H1 (cell line): ENCODE measurements around the gene ALG2. TPM values are rescaled to one million over a fixed set of nuclear protein-coding genes. Genes with fewer than 3 reads are reported as not detected.

ENCODE experiments used
- CBX8 ChIP-seq: fragments of 300-800, 300-1000 bp; sonication (generic); IDR thresholded peaks from 2 replicates; pipeline ENCODE4 v1.7.1; 2016; ENCODE audit warnings: low read depth, low read length, borderline replicate concordance
- CHD2 ChIP-seq: IDR thresholded peaks from 2 replicates; pipeline ENCODE4 v1.6.1; 2012; ENCODE audit warnings: low read length, improper control_type of control experiment
- SIN3A ChIP-seq, 2 experiments: IDR thresholded peaks in 1 of 2; conservative IDR thresholded peaks in 1 of 2; 2 replicates each; pipeline ENCODE4 v1.6.1; 2011 to 2012; ENCODE audit warnings: low read length in 2 of 2, improper control_type of control experiment in 1 of 2, low read depth in 1 of 2, mild to moderate bottlenecking in 1 of 2
- SP4 ChIP-seq: IDR thresholded peaks from 2 replicates; pipeline ENCODE4 v1.6.1; 2012; ENCODE audit warnings: low read length, inconsistent platforms
- TEAD4 ChIP-seq: IDR thresholded peaks from 2 replicates; pipeline ENCODE4 v1.6.1; 2012; ENCODE audit warnings: low read depth, low read length, inconsistent platforms, mixed read lengths
- polyA plus RNA-seq, 7 experiments: library from polyadenylated mRNA; depleted of rRNA in 3 of 7; stranded (reverse) in 5 of 7; unstranded in 2 of 7; fragments of >200 nt in 5 of 7; fragments of 200-250 nt in 2 of 7; gene quantifications; 1 replicate in 5 of 7; 2 replicates in 1 of 7; 4 replicates in 1 of 7; pipeline versions ENCODE4 v1.2.1 to v1.2.3, GENCODE V29; 2011 to 2013; ENCODE audit warnings: missing spikeins in 2 of 7, mixed read lengths in 2 of 7
- total RNA-seq: library from RNA; stranded (reverse); fragmentation: NEBNext Ultra II Directional; extraction: Animal tissue kit (Norgen Biotek cat#: 25700); gene quantifications from 2 replicates; pipeline ENCODE4 v1.2.1, GENCODE V29; 2021
- TF ChIP-seq, protein P1 (sequence below): fragments of 300-600 bp; sonication (generic); IDR thresholded peaks from 2 replicates; pipeline ENCODE4 v1.7.1; 2012; ENCODE audit warnings: low read length, moderate library complexity, mild to moderate bottlenecking, inconsistent platforms; ENCODE audit not compliant: insufficient replicate concordance

Gene ALG2
- total and polyA plus RNA-seq, 2 of the 8 experiments (the other 6 are each of a cell fraction or from before 2014, with no cell fraction given) = 27.1 to 30.7 TPM

DNA sequence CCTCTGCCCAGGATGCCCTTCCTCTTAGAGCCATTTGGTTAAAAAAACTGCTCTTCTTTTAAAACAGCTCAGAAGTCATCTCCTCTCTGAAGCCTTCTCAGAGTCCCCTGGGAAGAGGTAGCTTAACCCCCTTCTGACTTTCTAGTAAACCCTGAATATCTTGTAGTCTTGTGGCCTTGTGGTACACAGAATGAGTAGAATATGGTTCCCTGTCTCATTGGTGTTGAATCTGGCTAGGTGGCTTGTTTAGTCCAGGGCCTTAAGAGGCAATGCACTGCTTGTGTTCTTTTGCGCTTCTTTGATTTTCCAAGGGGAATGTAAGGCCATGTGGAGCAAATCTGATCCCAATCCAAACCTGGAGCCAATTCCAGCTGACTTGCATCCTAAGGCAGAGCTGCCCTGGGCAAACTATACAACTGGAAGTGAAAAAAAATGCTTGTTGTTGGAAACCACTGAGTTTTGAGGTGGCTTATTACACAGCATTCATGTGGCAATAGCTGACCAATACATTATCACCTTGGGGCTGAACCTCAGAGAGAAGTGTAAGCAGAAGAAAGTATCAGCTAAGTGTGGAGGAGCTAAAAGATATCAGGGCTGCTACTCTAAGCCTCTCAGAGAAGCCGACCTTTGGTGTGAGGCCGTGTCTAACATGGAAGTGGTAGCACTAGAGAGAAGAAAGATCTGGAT is 31.0 kb downstream of the ALG2 start (continued):
- TF ChIP-seq, protein P1, sequence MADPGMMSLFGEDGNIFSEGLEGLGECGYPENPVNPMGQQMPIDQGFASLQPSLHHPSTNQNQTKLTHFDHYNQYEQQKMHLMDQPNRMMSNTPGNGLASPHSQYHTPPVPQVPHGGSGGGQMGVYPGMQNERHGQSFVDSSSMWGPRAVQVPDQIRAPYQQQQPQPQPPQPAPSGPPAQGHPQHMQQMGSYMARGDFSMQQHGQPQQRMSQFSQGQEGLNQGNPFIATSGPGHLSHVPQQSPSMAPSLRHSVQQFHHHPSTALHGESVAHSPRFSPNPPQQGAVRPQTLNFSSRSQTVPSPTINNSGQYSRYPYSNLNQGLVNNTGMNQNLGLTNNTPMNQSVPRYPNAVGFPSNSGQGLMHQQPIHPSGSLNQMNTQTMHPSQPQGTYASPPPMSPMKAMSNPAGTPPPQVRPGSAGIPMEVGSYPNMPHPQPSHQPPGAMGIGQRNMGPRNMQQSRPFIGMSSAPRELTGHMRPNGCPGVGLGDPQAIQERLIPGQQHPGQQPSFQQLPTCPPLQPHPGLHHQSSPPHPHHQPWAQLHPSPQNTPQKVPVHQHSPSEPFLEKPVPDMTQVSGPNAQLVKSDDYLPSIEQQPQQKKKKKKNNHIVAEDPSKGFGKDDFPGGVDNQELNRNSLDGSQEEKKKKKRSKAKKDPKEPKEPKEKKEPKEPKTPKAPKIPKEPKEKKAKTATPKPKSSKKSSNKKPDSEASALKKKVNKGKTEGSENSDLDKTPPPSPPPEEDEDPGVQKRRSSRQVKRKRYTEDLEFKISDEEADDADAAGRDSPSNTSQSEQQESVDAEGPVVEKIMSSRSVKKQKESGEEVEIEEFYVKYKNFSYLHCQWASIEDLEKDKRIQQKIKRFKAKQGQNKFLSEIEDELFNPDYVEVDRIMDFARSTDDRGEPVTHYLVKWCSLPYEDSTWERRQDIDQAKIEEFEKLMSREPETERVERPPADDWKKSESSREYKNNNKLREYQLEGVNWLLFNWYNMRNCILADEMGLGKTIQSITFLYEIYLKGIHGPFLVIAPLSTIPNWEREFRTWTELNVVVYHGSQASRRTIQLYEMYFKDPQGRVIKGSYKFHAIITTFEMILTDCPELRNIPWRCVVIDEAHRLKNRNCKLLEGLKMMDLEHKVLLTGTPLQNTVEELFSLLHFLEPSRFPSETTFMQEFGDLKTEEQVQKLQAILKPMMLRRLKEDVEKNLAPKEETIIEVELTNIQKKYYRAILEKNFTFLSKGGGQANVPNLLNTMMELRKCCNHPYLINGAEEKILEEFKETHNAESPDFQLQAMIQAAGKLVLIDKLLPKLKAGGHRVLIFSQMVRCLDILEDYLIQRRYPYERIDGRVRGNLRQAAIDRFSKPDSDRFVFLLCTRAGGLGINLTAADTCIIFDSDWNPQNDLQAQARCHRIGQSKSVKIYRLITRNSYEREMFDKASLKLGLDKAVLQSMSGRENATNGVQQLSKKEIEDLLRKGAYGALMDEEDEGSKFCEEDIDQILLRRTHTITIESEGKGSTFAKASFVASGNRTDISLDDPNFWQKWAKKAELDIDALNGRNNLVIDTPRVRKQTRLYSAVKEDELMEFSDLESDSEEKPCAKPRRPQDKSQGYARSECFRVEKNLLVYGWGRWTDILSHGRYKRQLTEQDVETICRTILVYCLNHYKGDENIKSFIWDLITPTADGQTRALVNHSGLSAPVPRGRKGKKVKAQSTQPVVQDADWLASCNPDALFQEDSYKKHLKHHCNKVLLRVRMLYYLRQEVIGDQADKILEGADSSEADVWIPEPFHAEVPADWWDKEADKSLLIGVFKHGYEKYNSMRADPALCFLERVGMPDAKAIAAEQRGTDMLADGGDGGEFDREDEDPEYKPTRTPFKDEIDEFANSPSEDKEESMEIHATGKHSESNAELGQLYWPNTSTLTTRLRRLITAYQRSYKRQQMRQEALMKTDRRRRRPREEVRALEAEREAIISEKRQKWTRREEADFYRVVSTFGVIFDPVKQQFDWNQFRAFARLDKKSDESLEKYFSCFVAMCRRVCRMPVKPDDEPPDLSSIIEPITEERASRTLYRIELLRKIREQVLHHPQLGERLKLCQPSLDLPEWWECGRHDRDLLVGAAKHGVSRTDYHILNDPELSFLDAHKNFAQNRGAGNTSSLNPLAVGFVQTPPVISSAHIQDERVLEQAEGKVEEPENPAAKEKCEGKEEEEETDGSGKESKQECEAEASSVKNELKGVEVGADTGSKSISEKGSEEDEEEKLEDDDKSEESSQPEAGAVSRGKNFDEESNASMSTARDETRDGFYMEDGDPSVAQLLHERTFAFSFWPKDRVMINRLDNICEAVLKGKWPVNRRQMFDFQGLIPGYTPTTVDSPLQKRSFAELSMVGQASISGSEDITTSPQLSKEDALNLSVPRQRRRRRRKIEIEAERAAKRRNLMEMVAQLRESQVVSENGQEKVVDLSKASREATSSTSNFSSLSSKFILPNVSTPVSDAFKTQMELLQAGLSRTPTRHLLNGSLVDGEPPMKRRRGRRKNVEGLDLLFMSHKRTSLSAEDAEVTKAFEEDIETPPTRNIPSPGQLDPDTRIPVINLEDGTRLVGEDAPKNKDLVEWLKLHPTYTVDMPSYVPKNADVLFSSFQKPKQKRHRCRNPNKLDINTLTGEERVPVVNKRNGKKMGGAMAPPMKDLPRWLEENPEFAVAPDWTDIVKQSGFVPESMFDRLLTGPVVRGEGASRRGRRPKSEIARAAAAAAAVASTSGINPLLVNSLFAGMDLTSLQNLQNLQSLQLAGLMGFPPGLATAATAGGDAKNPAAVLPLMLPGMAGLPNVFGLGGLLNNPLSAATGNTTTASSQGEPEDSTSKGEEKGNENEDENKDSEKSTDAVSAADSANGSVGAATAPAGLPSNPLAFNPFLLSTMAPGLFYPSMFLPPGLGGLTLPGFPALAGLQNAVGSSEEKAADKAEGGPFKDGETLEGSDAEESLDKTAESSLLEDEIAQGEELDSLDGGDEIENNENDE = no peak
- TF ChIP-seq CBX8 = no peak
- TF ChIP-seq TEAD4 = no peak
- no peak for TF ChIP-seq SIN3A (conservative IDR thresholded peaks at IDR 0.05 in 1 of 2, IDR thresholded peaks at IDR 0.05 in 1 of 2; ENCODE audit: low read depth in 1 of 2, low read length in 2 of 2)
- TF ChIP-seq CHD2 = no peak
- TF ChIP-seq SP4 = no peak
